NCI-H526 (cell line): ENCODE results near the gene FARS2.

ENCODE experiments used
- DNase-seq, 2 experiments: peaks; one replicate each; lab custom pipeline; 2025; lab: John Stamatoyannopoulos, UW

FARS2 gene

GRCh38 chr6:5326022-5326641 lies 64.8 kb downstream of the FARS2 start:
- DNase-seq: no peak

- no peak for DNase-seq
These were observed 67.5 kb downstream of the FARS2 start for GRCh38 chr6:5328800-5329199.

GRCh38 chr6:5331845-5332442 lies 70.6 kb downstream of the FARS2 start:
- no peak for DNase-seq

GRCh38 chr6:5333658-5334057 lies 72.3 kb downstream of the FARS2 start:
- no peak for DNase-seq

GRCh38 chr6:5334341-5334740 lies 73.0 kb downstream of the FARS2 start:
- DNase-seq: no peak

GRCh38 chr6:5335020-5335419 lies 73.7 kb downstream of the FARS2 start:
- DNase-seq: no peak

- no peak for DNase-seq
These were observed 76.3 kb downstream of the FARS2 start for GRCh38 chr6:5337573-5337972.

- no peak for DNase-seq
These were observed 77.1 kb downstream of the FARS2 start for GRCh38 chr6:5338177-5338960.

- no peak for DNase-seq
These were observed 78.5 kb downstream of the FARS2 start for GRCh38 chr6:5339786-5340185.

- no peak for DNase-seq
These were observed 80.5 kb downstream of the FARS2 start for GRCh38 chr6:5341845-5342244.

- no peak for DNase-seq
These were observed 82.7 kb downstream of the FARS2 start for GRCh38 chr6:5343998-5344397.

- DNase-seq: no peak
These were observed 84.0 kb downstream of the FARS2 start for GRCh38 chr6:5345324-5345723.

GRCh38 chr6:5351552-5352210 lies 90.4 kb downstream of the FARS2 start:
- no peak for DNase-seq

GRCh38 chr6:5353971-5354370 lies 92.7 kb downstream of the FARS2 start:
- DNase-seq: no peak

GRCh38 chr6:5357486-5357885 lies 96.2 kb downstream of the FARS2 start:
- DNase-seq: no peak

- DNase-seq: no peak
These were observed 98.1 kb downstream of the FARS2 start for GRCh38 chr6:5359417-5359816.

GRCh38 chr6:5361396-5361795 lies 100.1 kb downstream of the FARS2 start:
- DNase-seq: no peak

GRCh38 chr6:5365436-5366195 lies 104.3 kb downstream of the FARS2 start:
- no peak for DNase-seq

GRCh38 chr6:5366941-5367340 lies 105.6 kb downstream of the FARS2 start:
- no peak for DNase-seq

GRCh38 chr6:5367510-5367909 lies 106.2 kb downstream of the FARS2 start:
- no peak for DNase-seq

- no peak for DNase-seq
These were observed 112.1 kb downstream of the FARS2 start for GRCh38 chr6:5373430-5373829.

GRCh38 chr6:5378331-5378730 lies 117.0 kb downstream of the FARS2 start:
- no peak for DNase-seq
